Naive thymus-derived CD8-positive, alpha-beta T cell (primary cell): ENCODE results near the gene DCLK1. TPM values are rescaled to one million over a fixed set of nuclear protein-coding genes. Genes with fewer than 3 reads are reported as not detected.

Source experiments
- ATAC-seq, 2 donors: fragments of 150-1000 bp; cut with Tn5 transposase in 1 of 2; sonication (Bioruptor Pico), chemical (Tn5 transposase) in 1 of 2; 1 replicate in 1 of 2; 2 replicates in 1 of 2; pipeline ENCODE4 v1.10.0; 2021; ENCODE audit warnings: mild to moderate bottlenecking in 2 of 2, moderate library complexity in 2 of 2
- POLR2A ChIA-PET: fragments of 350-600 bp; sonication (Branson Sonifier 250); formaldehyde crosslinking; loops from one replicate; lab custom pipeline; 2021; ENCODE audit warnings: antibody characterized with exemption; lab: Charles Lee
- DNase-seq, 10 donors: peaks; one replicate each; pipeline versions ENCODE4 v3.0.0 to v3.0.0-alpha.2; 2020 to 2022
- H3K27ac Mint-ChIP-seq, 10 donors: one replicate each; pipeline ENCODE4 v1.8.0; 2020 to 2022; ENCODE audit warnings: mild to moderate bottlenecking in 10 of 10, mixed read lengths in 10 of 10, moderate library complexity in 4 of 10, inconsistent platforms in 1 of 10
- H3K27me3 Mint-ChIP-seq, 5 donors: one replicate each; pipeline ENCODE4 v1.8.0; 2021 to 2022; ENCODE audit warnings: mixed read lengths in 5 of 5
- H3K36me3 Mint-ChIP-seq, 3 donors: one replicate each; pipeline ENCODE4 v1.8.0; 2020 to 2022; ENCODE audit warnings: mixed read lengths in 3 of 3, mild to moderate bottlenecking in 2 of 3, inconsistent platforms in 1 of 3
- H3K4me1 Mint-ChIP-seq, 4 donors: one replicate each; pipeline ENCODE4 v1.8.0; 2021 to 2022; ENCODE audit warnings: mixed read lengths in 4 of 4
- H3K4me3 Mint-ChIP-seq, 10 donors: one replicate each; pipeline ENCODE4 v1.8.0; 2020 to 2022; ENCODE audit warnings: mild to moderate bottlenecking in 10 of 10, mixed read lengths in 10 of 10, moderate library complexity in 6 of 10, inconsistent platforms in 1 of 10
- H3K9me3 Mint-ChIP-seq, 9 donors: one replicate each; pipeline ENCODE4 v1.8.0; 2020 to 2022; ENCODE audit warnings: mixed read lengths in 9 of 9, mild to moderate bottlenecking in 3 of 9, inconsistent platforms in 1 of 9, moderate library complexity in 1 of 9
- polyA plus RNA-seq, 3 donors: library from polyadenylated mRNA; unstranded; fragments of 300-500 nt; fragmentation: Illumina TruSeq; gene quantifications; one replicate each; pipeline ENCODE4 v1.2.3, GENCODE V29; 2021
- total RNA-seq, 8 experiments: library from RNA in 2 of 8; stranded (reverse) in 2 of 8; gene quantifications; one replicate each; pipeline ENCODE4 v1.2.3 and lab custom pipeline; 2021 to 2026

DCLK1 gene
- total and polyA plus RNA-seq, 5 experiments from 2014 or later = not detected

DNA sequence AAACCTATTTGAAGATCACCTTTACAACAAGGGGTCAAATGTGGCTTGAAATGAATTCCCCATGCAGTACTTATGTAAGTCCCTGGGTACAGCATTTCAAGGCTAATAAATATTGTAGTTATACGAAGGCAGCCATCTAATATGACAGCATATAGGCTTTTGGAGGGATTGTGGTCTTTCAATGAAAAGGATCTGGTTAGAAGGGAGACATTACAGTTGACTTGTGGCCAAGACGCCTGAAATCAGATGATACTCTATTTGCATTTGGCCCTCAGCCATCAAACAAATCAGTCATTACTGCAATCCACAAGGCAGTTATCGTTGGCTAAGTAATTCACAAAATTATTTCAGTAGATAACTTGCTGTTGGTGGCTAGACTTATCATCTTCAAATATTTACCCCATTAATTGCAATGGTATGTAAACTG, 242.7 kb downstream of the DCLK1 start:
- Mint-ChIP-seq H3K4me1 (no peaks in the 10 kb centered on the region), H3K36me3 (no peaks in the 10 kb centered on the region), H3K27ac (no peak overlapping the region), H3K27me3 (peaks cover 0 to 11% (median 3%) of the 10 kb centered on the region in 5 donors), H3K4me3 (no peak overlapping the region), H3K9me3 (no peaks in the 10 kb centered on the region)
- no peak for DNase-seq
- no peak for ATAC-seq
- POLR2A ChIA-PET = no interaction called here

DNA sequence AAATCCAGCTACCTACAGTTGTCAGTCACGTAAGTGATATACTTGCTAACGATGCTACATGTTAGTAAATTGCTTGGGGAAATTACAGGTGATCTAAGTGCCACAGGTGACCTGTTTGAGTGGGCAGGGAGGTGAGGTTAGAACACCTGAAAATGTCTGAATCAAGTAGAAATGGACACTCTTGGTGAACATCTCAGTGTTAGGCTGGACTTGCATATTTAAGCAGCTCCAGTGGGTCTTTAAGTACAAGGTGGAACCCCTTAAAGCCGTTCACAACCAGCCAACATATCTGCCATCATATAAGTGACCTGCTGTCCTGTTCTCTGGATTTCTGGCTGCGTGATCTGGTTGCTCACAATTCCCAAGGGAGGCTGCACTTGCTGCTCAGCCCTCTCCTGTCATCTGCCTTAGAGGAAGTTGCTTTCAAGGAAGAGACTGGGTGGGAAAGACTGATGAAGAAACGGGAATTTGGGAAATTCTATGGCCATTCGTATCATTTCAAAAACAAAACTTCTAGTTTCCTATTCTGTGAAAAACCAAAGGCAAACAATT, 244.0 kb downstream of the DCLK1 start:
- no peak for ATAC-seq

GRCh38 chr13:35886332-35887114, 244.7 kb downstream of the DCLK1 start:
- DNase-seq (no peak), ATAC-seq (no peak)
- POLR2A ChIA-PET = no interaction called here
- Mint-ChIP-seq H3K36me3 (no peaks in the 10 kb centered on the region), H3K9me3 (peaks cover 0 to 10% (median 0%) of the 10 kb centered on the region in 9 donors), H3K4me1 (no peaks in the 10 kb centered on the region), H3K4me3 (no peak overlapping the region), H3K27ac (no peak overlapping the region), H3K27me3 (peaks cover 0 to 12% (median 2%) of the 10 kb centered on the region in 5 donors)

More for the DNA sequence above, 244.0 kb downstream of the DCLK1 start:
- Mint-ChIP-seq H3K27ac (no peak overlapping the region), H3K36me3 (no peaks in the 10 kb centered on the region), H3K9me3 (peaks cover 0 to 4% (median 0%) of the 10 kb centered on the region in 9 donors), H3K4me3 (no peak overlapping the region), H3K4me1 (no peaks in the 10 kb centered on the region), H3K27me3 (peaks cover 0 to 14% (median 4%) of the 10 kb centered on the region in 5 donors)
- DNase-seq = no peak
- POLR2A ChIA-PET = no interaction called here

DNA sequence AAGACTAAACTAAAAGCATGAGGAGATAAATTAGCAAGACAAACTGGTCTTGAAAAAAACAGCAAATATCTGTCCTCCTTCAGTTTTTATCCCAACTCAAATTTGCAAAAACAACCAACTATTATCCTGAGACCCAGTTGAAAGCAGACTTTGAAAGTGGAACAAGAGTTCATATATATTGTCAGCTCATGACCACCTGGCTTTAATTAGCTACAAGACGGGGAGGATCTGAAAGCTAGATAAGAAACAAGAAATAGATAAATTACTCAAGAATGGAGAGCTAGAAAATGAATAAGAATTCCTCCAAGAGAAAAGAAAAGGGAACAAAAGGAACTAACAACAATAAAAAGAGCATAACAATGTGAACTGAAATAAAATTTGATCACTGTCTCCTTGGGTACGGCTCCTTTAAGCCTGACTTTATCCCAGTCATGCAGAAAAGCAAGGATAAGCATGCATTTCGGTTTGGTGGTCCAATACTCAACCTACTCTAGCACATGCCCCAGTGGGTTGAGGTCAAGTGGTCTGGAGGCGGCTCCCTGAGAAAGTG, 246.9 kb downstream of the DCLK1 start:
- peaks cover 0 to 16% (median 0%) of the 10 kb centered on the region in 9 donors for H3K9me3 Mint-ChIP-seq
- H3K27ac Mint-ChIP-seq = no peak overlapping the region
- POLR2A ChIA-PET = no interaction called here
- ATAC-seq (no peak), DNase-seq (no peak)
- peaks cover 0 to 12% (median 0%) of the 10 kb centered on the region in 5 donors for H3K27me3 Mint-ChIP-seq
- no peak overlapping the region for H3K4me3 Mint-ChIP-seq
- no peaks in the 10 kb centered on the region for H3K36me3 Mint-ChIP-seq
- H3K4me1 Mint-ChIP-seq = no peaks in the 10 kb centered on the region

DNA sequence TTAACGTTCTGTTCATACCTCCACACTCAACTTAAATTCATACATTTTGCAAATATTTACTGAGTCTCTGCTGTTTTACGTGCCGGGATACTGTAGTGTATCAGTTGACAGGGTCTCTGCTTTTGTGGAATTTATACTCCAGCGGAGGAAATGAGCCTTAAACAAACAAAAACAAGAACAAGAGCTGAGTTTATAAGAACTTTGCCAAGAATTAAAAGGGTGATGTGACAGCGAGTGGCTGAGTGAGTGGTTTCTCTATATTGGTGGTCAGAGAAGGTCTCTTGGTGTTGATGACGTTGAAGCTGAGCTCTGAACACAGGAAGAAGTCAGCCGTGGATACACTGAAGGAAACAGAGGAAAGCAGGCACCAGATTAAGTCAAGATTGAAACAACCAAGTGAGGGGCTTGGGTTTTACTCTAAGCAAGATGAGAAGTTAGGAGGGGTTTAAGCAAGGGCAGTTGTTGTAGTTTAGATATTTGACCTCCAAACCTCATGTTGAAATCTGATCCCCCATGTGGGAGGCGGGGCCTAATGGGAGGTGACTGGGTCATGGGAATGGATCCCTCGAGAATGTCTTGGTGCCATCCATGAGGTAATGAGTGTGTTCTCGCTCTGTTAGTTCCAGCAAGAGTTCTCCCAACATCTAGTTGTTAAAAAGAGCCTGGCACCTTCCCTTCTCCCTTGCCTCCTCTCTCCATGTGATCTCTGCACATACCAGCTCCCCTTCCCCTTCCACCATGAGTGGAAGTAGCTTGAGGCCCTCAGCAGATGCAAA, 248.3 kb downstream of the DCLK1 start:
- Mint-ChIP-seq H3K9me3 (peaks cover 0 to 16% (median 0%) of the 10 kb centered on the region in 9 donors), H3K4me1 (no peaks in the 10 kb centered on the region), H3K27ac (no peak overlapping the region), H3K36me3 (no peaks in the 10 kb centered on the region), H3K4me3 (no peak overlapping the region), H3K27me3 (peaks cover 0 to 12% (median 0%) of the 10 kb centered on the region in 5 donors)
- POLR2A ChIA-PET = no interaction called here
- DNase-seq (no peak), ATAC-seq (no peak)

- H3K4me3 Mint-ChIP-seq = no peak overlapping the region
Measured at GRCh38 chr13:35881360-35881759, 249.8 kb downstream of the DCLK1 start.

GRCh38 chr13:35879111-35879510, 252.1 kb downstream of the DCLK1 start:
- no peaks in the 10 kb centered on the region for H3K36me3 Mint-ChIP-seq
- no peak for ATAC-seq
- no peak for DNase-seq
- POLR2A ChIA-PET = no interaction called here
- peaks cover 0 to 12% (median 0%) of the 10 kb centered on the region in 5 donors for H3K27me3 Mint-ChIP-seq
- H3K4me1 Mint-ChIP-seq = no peaks in the 10 kb centered on the region
- H3K9me3 Mint-ChIP-seq = peaks cover 0 to 16% (median 3%) of the 10 kb centered on the region in 9 donors
- no peak overlapping the region for H3K27ac Mint-ChIP-seq
- H3K4me3 Mint-ChIP-seq = no peak overlapping the region

More at GRCh38 chr13:35881360-35881759, 249.8 kb downstream of the DCLK1 start:
- ATAC-seq = no peak
- Mint-ChIP-seq H3K36me3 (no peaks in the 10 kb centered on the region), H3K27ac (no peak overlapping the region), H3K27me3 (peaks cover 0 to 12% (median 0%) of the 10 kb centered on the region in 5 donors), H3K4me1 (no peaks in the 10 kb centered on the region), H3K9me3 (peaks cover 0 to 16% (median 0%) of the 10 kb centered on the region in 9 donors)
- no peak for DNase-seq
- POLR2A ChIA-PET = no interaction called here

DNA sequence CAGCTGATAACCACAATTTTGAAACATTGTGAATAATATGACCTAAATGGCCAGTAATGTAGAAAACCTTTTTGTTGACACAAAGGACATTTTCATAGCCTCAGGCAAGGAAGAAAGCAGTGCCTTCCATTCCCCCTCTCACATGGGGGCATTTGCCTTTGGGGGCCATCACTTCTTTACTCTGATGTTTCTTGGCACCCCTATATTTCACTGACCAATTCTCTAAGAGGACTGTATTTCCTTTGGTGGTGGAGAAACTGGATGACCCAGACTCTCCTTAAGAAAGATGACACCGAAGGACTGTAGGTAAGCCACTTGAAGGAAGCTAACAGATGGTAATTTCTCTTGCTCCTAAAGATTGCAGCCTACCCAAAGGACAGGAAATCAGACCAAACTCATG, 254.6 kb downstream of the DCLK1 start:
- peaks cover 0 to 9% (median 0%) of the 10 kb centered on the region in 9 donors for H3K9me3 Mint-ChIP-seq
- ATAC-seq (no peak), DNase-seq (no peak)
- no peak overlapping the region for H3K4me3 Mint-ChIP-seq
- no peak overlapping the region for H3K27ac Mint-ChIP-seq
- no peaks in the 10 kb centered on the region for H3K36me3 Mint-ChIP-seq
- POLR2A ChIA-PET = no interaction called here
- H3K27me3 Mint-ChIP-seq = peaks cover 0 to under 1% (median 0%) of the 10 kb centered on the region in 5 donors
- no peaks in the 10 kb centered on the region for H3K4me1 Mint-ChIP-seq

- Mint-ChIP-seq H3K27me3 (peaks cover 0 to 5% (median 0%) of the 10 kb centered on the region in 5 donors), H3K9me3 (peaks cover 0 to 9% (median 0%) of the 10 kb centered on the region in 9 donors), H3K4me3 (no peak overlapping the region), H3K4me1 (no peaks in the 10 kb centered on the region), H3K36me3 (no peaks in the 10 kb centered on the region), H3K27ac (no peak overlapping the region)
- DNase-seq (no peak), ATAC-seq (no peak)
- POLR2A ChIA-PET = no interaction called here
Measured at GRCh38 chr13:35874704-35875103, 256.5 kb downstream of the DCLK1 start.

DNA sequence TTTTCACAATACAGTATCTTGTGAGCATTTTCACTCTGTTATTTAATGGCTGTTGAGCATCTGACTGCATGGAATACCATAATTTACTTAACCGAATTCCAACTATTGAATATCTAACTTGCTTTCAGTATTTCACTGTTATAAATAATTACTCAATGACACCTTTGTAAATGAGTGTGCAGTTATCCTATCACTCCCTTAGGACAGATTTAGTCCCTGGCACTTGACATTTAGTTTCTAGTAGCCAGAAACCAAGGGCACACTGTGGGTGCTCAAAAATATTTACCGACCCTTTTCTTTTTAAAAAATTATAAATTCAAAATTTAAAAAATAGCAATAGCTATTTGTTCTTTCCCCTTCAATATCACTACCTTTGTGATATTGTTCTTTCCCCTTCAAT, 258.8 kb downstream of the DCLK1 start:
- ATAC-seq (no peak), DNase-seq (no peak)
- Mint-ChIP-seq H3K27ac (no peak overlapping the region), H3K4me3 (no peak overlapping the region), H3K9me3 (peaks cover 0 to 9% (median 0%) of the 10 kb centered on the region in 9 donors), H3K36me3 (no peaks in the 10 kb centered on the region), H3K27me3 (peaks cover 0 to 5% (median 0%) of the 10 kb centered on the region in 5 donors), H3K4me1 (no peaks in the 10 kb centered on the region)
- POLR2A ChIA-PET = no interaction called here

DNA sequence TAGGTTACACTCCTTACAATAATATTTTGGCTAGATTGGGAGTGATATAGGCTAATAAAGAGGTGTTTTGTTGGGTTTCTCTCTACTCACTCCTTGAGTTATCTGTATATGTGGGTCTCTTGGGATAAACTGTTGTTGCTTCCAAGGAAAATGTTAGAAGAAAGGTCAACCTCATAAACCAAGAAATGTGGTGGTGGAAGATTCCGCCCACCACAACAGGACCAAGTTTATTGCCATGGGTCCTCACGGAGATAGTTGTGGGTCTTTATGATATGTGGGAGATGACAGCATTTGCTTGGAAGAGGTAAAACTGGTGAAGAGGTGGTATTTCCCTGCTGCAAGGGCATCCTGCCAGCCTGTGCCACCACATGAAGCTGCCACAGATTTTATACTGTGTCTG, 259.6 kb downstream of the DCLK1 start:
- ATAC-seq = no peak
- Mint-ChIP-seq H3K36me3 (no peaks in the 10 kb centered on the region), H3K9me3 (peaks cover 0 to 9% (median 0%) of the 10 kb centered on the region in 9 donors), H3K27me3 (peaks cover 0 to 5% (median 0%) of the 10 kb centered on the region in 5 donors), H3K27ac (no peak overlapping the region), H3K4me3 (no peak overlapping the region), H3K4me1 (no peaks in the 10 kb centered on the region)
- POLR2A ChIA-PET = no interaction called here
- DNase-seq = no peak

DNA sequence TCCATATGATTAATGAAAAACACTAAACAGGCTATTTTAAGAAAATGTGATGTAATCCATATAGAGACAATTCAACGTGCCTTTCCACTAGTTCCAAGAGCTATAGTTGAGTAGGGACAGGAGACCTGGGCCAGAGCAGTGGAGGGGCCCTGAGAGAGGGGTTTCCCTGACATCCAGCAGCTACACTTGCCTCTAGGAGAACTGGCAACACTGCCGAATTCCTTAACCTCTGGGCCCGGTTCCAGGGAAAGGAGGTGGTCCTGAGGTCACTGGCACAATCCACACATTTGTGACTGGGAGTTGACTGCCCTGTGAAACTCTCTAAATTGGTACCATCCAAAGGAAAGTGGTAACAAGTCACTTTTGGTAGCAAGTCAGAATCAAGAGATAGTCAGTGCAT, 264.4 kb downstream of the DCLK1 start:
- DNase-seq (no peak), ATAC-seq (no peak)
- Mint-ChIP-seq H3K9me3 (peaks cover 0 to 12% (median 0%) of the 10 kb centered on the region in 9 donors), H3K4me3 (no peak overlapping the region), H3K27ac (peak overlapping the region in 1 of 10 donors; percentile 13), H3K36me3 (no peaks in the 10 kb centered on the region), H3K4me1 (no peaks in the 10 kb centered on the region), H3K27me3 (peaks cover 0 to 11% (median 0%) of the 10 kb centered on the region in 5 donors)
- POLR2A ChIA-PET = no interaction called here
